NOMO-1 treated with DMSO at 0.1 percent for 48 hours (cell line): ENCODE data around the gene FER.

ENCODE experiments used
- DNase-seq: peaks from one replicate; lab custom pipeline; 2025; ENCODE audit not compliant: unreplicated experiment; lab: John Stamatoyannopoulos, UW

The FER gene

DNA sequence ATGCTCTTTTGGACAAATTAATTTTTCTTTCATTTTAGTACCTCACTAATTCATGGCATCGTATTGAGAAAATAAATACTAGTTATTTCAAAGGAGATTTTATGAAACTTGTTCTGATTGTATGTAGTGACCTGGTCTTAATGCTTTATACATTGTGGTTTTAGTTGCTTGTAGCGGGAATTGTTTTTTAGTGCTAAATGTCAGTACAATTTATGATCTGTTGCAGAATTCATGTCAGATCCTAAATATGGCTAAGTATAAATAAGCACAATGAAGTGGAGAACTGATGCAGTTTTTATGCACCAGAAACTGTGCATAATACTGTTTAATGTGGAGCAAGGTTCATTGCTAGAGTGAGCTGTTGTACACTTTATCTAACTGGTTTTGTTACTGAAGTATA lies 353.3 kb downstream of the FER start:
- DNase-seq, result peak; percentile 4

DNA sequence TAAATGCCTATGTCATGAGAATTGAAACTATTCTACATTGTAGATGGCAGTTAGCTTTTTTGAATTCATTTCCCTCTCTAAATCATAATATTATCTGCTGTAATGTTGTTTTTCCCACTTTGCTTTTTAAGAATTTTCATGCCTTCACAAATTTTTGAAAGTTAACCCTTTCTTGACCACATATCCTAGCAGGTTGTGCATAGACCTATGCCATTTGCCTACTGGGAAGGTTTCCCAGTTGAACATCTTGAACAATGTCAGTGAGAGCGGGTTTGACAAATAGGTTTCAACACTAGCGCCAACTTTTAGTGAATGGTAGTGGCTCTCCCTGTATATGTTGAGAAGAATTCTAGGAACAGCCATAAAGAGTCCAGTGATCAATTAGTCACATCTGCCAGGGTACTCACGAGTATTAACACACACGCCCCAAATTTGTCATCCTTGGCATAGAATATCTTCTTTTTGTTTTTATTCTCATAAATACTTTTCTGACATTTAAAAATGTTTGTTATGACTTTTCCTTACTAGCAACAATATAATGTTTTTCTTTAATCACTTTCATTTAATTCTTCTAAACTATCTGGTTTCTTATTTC lies 354.5 kb downstream of the FER start:
- no peak for DNase-seq

DNA sequence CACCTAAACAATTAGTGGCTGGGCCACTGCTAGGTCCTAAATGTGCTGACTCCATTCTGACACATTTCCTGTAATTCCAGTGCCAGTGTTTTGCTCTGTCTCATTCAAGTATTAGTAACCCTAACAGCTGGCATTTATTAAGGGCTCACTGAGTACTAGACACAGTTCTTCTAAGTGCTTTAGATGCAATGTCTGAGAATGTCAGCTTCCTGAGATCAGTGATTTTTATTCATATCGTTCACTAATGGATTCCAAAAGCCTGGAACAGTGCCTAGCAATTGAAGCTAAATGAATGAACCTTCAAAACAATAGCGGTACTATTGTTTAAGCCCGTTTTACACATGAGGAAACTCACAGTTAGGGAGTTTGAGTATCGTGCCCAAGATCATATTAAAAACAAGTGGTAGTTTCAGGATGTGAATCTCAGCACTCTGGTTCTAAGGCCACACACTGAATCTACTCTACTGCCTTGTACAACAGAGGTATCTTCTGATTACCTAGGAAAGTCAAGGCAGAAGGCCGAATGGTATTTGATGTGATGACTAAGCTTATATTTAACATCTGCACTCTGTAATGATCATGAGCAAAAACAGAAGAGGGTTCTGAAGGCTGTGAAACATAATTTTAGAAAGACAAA lies 358.1 kb downstream of the FER start:
- no peak for DNase-seq

DNA sequence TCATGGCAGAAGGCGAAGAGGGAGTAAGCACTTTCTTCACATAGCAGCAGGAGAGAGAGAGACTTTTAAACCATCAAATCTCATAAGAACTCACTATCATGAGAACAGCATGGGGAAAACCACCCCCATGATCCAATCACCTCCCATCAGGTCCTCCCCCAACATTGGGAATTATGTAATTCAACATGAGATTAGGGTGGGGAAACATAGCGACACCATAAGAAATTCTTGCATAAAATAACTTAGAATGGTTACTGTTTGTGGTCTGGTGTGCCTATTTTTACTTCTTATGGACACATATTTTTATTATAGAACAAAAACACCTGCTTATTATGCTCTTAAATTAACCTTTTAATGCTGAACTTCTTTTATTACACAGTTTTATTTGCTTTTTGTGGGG lies 364.0 kb downstream of the FER start:
- no peak for DNase-seq

DNA sequence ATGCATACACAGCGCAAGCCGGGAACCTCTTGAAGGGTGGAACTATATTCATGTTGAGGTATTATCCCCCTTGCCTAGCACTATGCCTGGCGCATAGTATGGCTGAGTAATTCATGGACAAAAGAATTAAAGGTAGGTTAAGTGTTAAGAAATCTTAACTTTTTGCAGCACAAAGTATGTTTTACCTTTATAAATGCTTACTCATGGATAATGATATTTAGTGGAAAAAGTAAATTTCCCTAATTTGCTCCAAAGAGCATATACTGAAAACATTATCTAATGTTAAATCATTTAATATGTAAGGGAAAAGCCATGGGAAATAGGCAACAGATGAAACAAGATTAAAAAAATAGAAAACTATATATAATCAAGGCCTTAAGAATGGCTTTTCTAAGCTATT lies 365.9 kb downstream of the FER start:
- DNase-seq, result no peak

DNA sequence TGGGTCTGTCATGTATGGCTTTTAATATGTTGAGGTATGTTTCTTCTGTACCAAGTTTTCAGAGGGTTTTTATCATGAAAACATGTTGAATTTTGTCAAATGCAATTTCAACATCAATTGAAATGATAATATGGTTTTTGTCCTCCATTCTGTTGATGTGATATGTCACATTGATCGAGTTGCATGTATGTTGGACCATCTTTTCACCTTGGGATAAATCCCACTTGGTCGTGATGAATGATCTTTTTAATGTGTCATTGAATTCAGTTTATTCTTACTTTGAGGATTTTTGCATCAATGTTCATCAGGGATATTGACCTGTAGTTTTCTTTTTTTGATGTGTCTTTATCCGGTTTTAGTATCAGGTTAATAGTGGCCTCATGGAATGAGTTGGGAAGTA lies 373.5 kb downstream of the FER start:
- DNase-seq, result no peak

DNA sequence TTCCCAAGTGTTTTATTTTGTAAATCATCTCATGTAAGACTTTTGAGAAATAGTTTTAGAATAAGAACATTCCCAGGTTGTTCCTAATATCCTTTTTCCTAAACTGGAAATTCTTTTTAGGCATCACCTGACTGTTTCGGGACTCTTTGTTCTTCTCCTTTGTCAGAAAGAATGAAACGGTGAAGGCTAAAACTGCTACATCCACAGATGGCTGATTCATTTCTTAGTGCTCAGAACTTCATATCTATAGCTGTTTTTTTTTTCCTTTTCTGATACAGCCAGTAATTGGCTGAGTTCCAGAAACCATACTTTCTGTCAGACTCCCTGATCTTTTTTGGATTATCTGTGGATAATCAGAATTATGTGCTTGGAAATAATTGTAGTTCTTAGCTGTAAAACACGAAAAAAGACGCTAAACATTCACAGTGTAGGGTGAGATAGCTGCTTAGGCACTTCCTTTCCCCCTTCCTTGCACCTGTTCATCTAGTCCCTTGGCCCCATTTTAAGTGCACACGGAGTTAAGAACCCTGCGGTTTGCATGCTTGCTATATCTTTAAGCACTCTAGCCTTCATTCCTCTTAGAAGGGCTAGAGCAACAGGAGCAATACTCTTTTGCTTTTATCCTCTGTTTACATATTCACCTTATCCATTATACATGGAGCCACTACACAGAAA lies 378.2 kb downstream of the FER start:
- no peak for DNase-seq

DNA sequence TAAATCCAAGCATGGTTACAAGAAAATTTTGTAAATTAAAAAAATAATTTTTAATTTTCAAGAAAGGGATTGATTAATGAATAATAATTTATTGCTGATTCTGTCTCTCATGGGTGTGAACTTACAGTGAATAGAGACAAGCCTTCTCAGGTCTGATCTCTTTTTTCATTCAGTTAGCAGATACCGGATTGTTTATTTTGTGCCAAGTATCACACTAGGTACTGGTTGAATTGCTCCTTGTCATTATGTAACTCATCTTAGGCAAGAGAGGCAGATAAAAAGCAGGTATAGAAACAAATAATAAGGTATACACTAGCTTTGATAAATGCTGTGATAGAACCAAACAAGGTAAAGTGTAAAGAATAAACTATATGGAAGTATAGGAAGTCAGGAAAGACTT lies 378.8 kb downstream of the FER start:
- no peak for DNase-seq

DNA sequence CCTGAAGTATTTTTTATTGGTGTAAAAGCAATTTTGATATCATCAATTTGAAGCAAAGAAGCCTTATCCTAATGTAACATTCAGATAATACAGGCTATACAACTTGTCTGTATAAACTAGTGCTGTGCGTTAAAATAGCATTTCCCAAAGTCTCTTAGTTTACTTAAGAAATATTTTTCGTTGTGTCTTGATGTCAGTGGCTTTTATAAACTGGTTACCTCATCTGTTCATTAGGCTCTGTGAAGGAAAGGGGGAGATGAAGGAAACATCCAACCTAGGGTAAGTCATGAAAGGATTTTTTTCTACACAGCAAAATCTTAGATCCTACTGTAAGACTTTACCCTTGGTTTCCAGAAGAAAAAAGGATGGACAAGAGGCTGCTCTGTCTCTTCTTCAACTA lies 389.2 kb downstream of the FER start:
- no peak for DNase-seq

DNA sequence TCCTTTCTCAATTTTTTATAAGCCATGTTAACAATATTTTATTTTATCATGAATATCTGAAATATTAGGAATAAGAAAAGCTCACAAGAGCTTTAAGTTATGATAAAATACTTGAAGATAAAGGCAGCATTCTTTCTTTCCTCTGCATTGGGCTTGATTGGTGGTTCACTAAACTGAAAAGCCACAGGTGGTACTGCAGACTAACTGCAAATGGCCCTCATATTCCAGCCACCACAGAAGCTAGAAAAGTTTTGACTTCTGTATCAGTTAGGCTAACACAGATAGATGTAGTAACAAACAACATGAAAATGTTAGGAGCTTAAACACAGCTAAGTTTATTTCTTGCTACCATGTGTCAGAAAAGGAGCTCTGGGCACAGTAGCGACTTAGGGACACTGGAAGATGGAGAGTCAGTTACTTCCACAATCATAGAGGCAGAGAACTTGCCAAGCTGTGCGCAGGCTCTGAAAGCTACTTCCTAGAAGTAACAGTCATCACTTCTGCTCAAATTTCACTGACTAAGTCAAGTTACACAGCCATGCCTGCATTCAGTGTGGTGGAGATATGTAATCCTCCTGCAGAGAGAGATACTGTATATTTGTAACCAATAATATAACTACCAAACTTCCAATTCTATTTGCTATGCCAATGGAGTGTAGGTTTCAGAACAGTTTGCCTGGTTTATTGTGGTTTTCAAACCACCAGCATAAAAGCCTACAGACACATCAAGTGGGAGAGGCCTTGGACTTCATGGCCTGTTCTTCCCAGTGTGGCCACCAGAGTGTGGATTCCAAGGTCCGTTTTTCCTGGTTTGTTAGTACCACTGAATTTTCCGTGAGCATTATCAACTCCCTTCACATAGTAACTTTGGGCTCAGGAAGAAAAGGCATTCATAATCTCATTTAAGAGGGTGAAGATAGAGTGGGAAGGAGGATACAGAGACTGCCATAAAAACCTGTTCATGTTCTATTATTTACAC lies 393.8 kb downstream of the FER start:
- no peak for DNase-seq

DNA sequence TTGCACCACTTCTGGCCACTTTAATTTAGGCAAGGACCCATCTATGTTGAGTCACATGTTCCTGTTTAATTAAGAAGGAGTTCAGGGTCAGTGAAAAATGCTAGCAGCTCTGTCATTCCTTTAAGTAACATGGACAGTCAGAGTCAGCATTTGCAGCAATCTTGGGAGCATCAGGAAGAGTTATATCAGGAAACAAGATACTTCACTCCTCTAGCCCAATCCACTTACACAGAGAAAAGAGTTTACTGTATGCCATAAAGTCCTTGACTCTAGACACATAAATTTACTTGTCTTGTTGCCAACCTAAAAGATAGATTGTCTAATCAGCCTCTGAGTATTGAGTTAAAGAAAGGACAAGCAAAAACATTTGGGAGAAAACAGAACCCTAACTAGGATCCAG lies 395.3 kb downstream of the FER start:
- DNase-seq, result no peak

DNA sequence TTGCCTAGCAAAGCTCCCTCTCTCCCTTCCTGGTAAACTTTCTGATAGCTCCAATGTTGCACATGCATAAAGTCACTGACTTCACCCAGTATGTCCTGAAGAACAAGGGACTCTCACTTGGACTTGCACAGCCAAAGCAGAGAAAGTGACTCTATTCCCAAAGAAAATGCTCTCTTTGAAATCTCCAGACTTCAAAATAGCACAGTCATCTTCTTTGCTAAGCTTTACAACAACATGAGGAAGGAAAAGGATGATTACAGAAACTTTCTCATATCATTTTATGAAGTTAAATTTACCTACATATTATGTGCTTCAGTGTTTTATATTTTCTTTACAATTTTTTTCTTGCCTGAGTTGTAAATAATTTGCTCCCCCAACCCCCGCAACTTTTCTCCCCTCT lies 397.4 kb downstream of the FER start:
- no peak for DNase-seq

DNA sequence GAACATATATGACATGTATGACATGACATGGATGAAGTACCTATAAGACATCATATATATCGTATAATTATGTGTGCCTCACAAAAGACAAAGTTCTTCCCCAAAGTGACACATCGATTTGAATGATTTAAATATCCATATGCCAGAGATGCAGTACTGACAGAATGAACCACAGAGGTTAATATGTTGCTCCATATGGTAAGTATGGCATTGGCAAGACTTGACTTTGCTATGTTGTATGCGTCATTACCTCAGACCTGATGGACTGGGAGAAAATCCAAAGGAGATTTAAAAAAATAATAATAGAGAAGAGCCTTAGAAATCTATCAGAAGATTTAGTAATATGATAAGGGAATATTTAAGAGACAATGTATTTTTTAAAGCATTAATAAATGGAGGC lies 398.9 kb downstream of the FER start:
- DNase-seq, result no peak

DNA sequence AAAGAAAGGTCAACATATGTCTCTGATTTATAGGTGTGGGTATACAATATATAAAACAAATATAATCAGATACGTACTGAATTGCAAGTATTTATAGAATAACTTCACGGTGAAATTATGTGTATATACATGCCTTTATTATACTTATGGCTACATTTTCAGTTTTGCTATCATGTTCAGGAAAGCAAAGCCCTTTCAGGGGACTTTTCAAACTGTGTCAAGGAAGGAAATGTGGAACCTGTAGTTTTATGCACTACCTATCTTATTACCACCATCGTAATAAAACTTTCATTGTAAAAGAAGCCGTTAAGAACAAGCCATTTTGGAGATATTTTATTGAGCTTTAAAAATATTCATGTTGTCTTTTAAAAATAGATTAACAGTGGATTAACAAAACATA lies 404.9 kb downstream of the FER start:
- no peak for DNase-seq

DNA sequence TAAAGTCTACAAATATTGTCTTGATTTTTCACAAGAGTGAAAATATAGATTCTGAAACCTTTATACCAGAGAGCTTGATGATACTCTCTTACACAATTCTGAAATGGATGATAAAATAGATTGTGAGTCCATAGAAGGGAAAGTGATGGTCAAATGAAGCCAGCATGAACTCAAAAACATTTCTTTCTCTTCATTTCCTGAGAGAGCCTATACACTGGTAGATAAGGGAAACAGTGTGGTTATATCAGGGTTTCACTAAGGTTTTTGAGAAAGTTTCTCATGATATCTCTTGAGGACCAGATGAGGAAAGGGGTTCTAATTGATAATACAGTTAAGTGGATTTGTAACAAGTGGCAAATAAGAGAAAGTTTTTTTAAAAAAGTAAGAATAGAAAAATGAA lies 407.9 kb downstream of the FER start:
- no peak for DNase-seq

DNA sequence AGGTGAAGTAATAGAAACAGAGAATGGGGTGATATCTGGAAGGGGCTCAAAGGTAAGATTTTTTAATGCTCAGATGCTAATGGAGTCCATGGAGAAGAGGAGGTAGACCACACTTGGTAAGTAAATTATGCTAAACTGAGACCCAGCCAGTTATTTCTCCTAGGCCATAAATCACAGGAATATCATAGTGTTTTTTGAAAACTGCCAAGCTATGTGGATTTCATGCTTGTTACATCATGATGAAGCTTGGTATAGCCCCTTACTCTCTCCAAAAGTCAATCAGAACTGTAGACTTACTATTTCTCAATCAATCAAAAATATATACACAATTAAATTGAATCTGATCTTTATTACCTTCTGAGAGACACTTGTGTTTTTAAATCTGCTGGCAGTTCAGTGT lies 409.2 kb downstream of the FER start:
- no peak for DNase-seq

DNA sequence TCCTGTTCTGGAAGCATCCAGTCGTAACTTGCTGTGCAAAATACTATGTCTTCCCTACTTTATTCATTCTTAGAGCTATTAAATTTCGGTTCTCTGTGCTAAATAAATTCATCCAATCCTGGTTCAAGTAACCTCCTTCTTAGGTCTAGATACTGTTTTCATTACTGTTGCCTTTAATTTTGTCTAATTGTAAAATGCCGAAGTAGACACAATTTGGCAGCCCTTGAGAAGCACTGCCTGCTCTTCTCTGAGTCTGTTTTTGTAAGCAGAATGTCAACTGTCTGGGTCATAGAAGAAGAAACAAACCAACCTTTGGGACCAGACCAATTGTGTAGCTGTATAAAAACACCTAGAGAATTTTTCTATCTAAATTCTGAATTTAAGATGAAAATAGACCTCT lies 412.8 kb downstream of the FER start:
- no peak for DNase-seq

DNA sequence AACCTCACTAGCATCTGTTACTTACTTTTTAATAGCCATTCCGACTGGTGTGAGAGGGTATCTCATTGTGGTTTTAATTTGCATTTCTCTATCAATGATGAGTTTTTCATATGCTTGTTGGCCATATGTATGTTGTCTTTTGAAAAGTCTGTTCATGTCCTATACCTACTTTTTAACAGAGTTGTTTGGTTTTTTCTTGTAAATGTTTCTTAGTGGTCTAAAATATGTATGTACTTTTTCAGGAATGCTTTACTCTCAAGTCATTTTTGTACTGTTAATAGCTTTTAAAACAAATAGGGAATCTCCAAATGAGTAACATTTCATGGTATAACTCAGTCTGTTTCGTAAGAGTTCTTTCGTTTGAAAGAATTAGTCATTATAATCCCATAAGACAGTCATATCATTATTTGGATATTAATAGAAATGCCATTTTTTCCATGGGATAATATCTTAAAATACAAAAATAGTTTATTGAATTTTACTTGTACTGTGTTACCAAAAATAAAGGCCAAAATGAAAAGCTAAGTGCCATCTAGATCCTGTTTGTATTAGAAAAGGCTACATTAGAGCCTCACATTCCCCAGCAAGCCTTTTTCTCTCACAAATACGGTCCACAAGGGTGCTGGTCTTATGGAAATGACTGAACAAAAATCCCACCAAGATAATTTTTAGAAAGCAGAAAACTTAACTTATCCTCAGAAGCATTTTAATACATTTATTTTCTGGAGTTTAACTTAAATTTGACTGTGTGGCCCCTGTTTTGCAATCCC lies 414.4 kb downstream of the FER start:
- DNase-seq, result no peak

DNA sequence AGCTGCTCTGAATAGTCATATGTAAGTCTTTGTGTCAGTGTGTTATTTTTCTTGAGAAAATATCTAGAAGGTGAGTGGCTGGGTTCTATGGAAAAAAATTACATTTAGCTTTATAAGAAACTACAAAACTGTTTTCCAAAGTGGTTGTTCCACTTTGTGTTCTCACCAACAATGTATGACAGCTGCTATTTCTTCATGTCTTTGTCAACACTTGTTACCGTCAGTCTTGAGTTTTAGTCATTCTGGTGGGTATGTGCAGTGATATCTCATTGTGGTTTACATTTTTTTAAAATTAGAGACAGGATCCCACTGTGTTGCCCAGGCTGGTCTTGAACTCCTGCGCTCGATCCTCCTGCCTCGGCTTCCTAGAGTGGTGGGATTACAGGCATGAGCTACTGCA lies 415.6 kb downstream of the FER start:
- no peak for DNase-seq

DNA sequence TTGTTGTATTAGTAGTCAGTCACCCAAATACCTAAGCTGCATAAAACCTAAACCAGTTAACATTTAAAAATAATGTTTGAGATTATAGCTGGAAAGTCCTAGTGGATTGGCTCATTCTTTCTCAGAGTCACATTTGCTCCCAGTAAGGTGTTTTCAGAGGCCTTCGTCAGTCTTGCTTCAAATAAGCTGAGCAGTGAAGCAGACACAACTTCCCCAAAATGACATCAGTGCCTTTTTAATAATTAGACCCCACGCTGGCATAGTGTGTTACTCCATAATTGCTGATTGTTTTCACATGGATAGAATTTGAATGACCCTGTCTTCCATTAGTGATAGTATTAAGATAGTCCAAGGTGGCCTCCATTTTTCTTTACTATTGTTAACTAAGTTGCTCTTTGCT lies 416.3 kb downstream of the FER start:
- no peak for DNase-seq

DNA sequence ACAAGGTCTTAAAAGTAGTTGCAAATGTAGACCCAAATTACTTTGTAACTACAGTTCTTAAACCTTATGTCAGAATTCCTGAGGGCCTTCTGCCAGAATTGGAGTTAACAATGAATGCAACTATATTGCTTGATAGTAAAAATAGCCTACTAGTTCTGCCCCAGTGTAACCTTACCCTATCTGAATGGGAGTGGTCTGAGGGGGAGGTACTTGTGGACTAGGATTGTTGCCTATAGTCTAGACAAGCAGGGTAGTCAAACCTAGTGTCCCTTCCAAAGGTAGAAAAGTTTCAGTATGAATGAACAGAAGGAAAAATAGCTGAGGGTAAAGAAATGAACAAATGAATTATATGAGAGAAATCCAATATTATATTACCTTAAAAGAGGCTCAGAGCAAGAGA lies 419.9 kb downstream of the FER start:
- no peak for DNase-seq
